Peyer's patch (tissue), 4 donors: ENCODE measurements around the gene GCN1.

Experiments
- CTCF ChIP-seq, 6 experiments: fragments of 450-650 bp in 4 of 6; fragments of 200-600 bp in 2 of 6; sonication (generic) in 1 of 6; IDR thresholded peaks; one replicate each; pipeline ENCODE4 v1.5.1; 2017 to 2019; ENCODE audit warnings: antibody characterized with exemption in 6 of 6, mild to moderate bottlenecking in 3 of 6, moderate library complexity in 1 of 6
- POLR2A ChIP-seq, 2 donors: fragments of 450-650 bp; IDR thresholded peaks; one replicate each; pipeline ENCODE4 v1.5.1; 2017; ENCODE audit warnings: antibody characterized with exemption in 2 of 2, mild to moderate bottlenecking in 2 of 2, moderate library complexity in 2 of 2

- TF ChIP-seq CTCF (IDR thresholded peaks at IDR 0.05) (no peak), POLR2A (IDR thresholded peaks at IDR 0.05) (no peak)
Observed at GRCh38 chr12:120239776-120240494, 45.4 kb upstream of the GCN1 start.
